ENCODE results near the gene RPL3.

The RPL3 gene

DNA sequence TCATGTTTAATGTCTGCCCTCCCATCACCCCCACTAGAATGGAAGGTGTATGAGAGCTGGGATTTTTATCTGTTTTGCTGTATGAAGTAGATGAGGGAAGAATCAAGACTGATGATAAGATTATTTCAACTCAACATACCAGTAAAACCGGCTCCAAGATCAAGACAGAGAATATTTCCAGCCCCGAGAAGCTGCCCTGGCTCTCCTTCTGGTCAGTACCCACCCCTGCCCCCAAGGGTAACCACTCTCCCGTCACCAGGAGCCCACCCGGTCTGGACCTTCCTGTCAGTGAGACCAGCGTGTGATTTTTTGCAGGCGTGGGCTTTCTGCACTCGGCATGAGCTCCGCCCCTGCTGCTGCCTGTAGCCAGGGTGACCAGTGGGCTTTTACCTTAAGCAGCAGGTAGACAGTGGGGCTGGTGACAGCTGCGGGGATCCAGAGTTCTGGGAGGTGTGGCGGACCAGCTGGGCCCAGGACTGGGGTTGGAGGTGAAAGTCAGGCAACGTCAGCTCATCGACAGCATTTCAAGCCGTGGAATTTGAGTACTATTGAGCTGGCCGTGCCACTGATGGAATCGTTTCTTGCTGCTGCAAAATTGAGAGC, 25.6 kb downstream of the RPL3 start:
- FAIRE-seq (no peak), DNase-seq (ENCODE audit: insufficient read length, low spot score) (no peak)
- TF ChIP-seq TAF1 (IDR thresholded peaks at IDR 0.05; ENCODE audit: low read depth, low read length) (no peak), POLR2A (IDR thresholded peaks at IDR 0.05; ENCODE audit: low read depth, low read length) (no peak), POU2F2 (IDR thresholded peaks at IDR 0.05; ENCODE audit: low read depth, low read length) (no peak), POLR2AphosphoS5 (IDR thresholded peaks at IDR 0.05; ENCODE audit: low read depth, low read length) (no peak), PAX5 (IDR thresholded peaks at IDR 0.05; ENCODE audit: insufficient read depth, low read length, severe bottlenecking) (no peak), SPI1 (IDR thresholded peaks at IDR 0.05; ENCODE audit: low read depth, low read length) (no peak)

GRCh38 chr22:39292561-39293074, 26.8 kb downstream of the RPL3 start:
- DNase-seq (ENCODE audit: insufficient read length, low spot score) (no peak), FAIRE-seq (no peak)
- TF ChIP-seq TAF1 (IDR thresholded peaks at IDR 0.05; ENCODE audit: low read depth, low read length), result no peak
- TF ChIP-seq POLR2A (IDR thresholded peaks at IDR 0.05; ENCODE audit: low read depth, low read length), result no peak
- TF ChIP-seq PAX5 (IDR thresholded peaks at IDR 0.05; ENCODE audit: insufficient read depth, low read length, severe bottlenecking), result no peak
- no peak for TF ChIP-seq SPI1 (IDR thresholded peaks at IDR 0.05; ENCODE audit: low read depth, low read length)
- no peak for TF ChIP-seq POU2F2 (IDR thresholded peaks at IDR 0.05; ENCODE audit: low read depth, low read length)
- TF ChIP-seq POLR2AphosphoS5 (IDR thresholded peaks at IDR 0.05; ENCODE audit: low read depth, low read length), result no peak

- no peak for FAIRE-seq
- no peak for TF ChIP-seq POU2F2 (IDR thresholded peaks at IDR 0.05; ENCODE audit: low read depth, low read length)
- no peak for TF ChIP-seq SPI1 (IDR thresholded peaks at IDR 0.05; ENCODE audit: low read depth, low read length)
- TF ChIP-seq POLR2A (IDR thresholded peaks at IDR 0.05; ENCODE audit: low read depth, low read length), result no peak
- no peak for TF ChIP-seq PAX5 (IDR thresholded peaks at IDR 0.05; ENCODE audit: insufficient read depth, low read length, severe bottlenecking)
- TF ChIP-seq POLR2AphosphoS5 (IDR thresholded peaks at IDR 0.05; ENCODE audit: low read depth, low read length), result no peak
- TF ChIP-seq TAF1 (IDR thresholded peaks at IDR 0.05; ENCODE audit: low read depth, low read length), result no peak
- no peak for DNase-seq (ENCODE audit: insufficient read length, low spot score)
Measured at GRCh38 chr22:39292031-39292462, 27.4 kb downstream of the RPL3 start.

DNA sequence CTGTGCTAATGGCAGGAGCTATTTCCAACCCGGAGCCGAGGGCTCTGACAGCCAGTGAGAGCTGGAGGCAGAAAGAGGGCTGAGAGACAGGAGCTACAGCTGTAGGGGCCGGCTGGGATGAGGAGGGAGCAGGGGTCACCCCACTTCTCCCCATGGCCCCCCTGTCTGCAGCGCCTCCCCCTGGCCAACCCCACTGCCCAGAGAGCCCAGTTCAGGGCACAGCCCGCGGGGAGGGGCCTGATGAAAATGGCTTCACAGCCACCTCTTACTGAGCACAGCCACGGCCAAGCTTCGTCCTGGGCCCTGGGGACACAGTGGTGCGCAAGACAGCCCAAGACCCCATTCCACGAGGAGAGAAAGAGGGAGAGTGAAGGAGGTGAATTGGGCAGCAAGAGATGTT, 27.9 kb downstream of the RPL3 start:
- no peak for DNase-seq (ENCODE audit: insufficient read length, low spot score)

GRCh38 chr22:39290724-39291161, 28.7 kb downstream of the RPL3 start:
- FAIRE-seq (no peak), DNase-seq (ENCODE audit: insufficient read length, low spot score) (no peak)
- TF ChIP-seq POLR2AphosphoS5 (IDR thresholded peaks at IDR 0.05; ENCODE audit: low read depth, low read length) (no peak), PAX5 (IDR thresholded peaks at IDR 0.05; ENCODE audit: insufficient read depth, low read length, severe bottlenecking) (no peak), POU2F2 (IDR thresholded peaks at IDR 0.05; ENCODE audit: low read depth, low read length) (no peak), POLR2A (IDR thresholded peaks at IDR 0.05; ENCODE audit: low read depth, low read length) (no peak), SPI1 (IDR thresholded peaks at IDR 0.05; ENCODE audit: low read depth, low read length) (no peak), TAF1 (IDR thresholded peaks at IDR 0.05; ENCODE audit: low read depth, low read length) (no peak)

More for the DNA sequence above, 27.9 kb downstream of the RPL3 start:
- TF ChIP-seq POU2F2 (IDR thresholded peaks at IDR 0.05; ENCODE audit: low read depth, low read length), result no peak
- no peak for TF ChIP-seq TAF1 (IDR thresholded peaks at IDR 0.05; ENCODE audit: low read depth, low read length)
- TF ChIP-seq POLR2AphosphoS5 (IDR thresholded peaks at IDR 0.05; ENCODE audit: low read depth, low read length), result no peak
- TF ChIP-seq SPI1 (IDR thresholded peaks at IDR 0.05; ENCODE audit: low read depth, low read length), result no peak
- no peak for TF ChIP-seq PAX5 (IDR thresholded peaks at IDR 0.05; ENCODE audit: insufficient read depth, low read length, severe bottlenecking)
- TF ChIP-seq POLR2A (IDR thresholded peaks at IDR 0.05; ENCODE audit: low read depth, low read length), result no peak
- no peak for FAIRE-seq

GRCh38 chr22:39289975-39290720, 29.3 kb downstream of the RPL3 start:
- FAIRE-seq (no peak), DNase-seq (ENCODE audit: insufficient read length, low spot score) (no peak)
- TF ChIP-seq PAX5 (IDR thresholded peaks at IDR 0.05; ENCODE audit: insufficient read depth, low read length, severe bottlenecking), result no peak
- no peak for TF ChIP-seq POU2F2 (IDR thresholded peaks at IDR 0.05; ENCODE audit: low read depth, low read length)
- TF ChIP-seq POLR2AphosphoS5 (IDR thresholded peaks at IDR 0.05; ENCODE audit: low read depth, low read length), result no peak
- no peak for TF ChIP-seq SPI1 (IDR thresholded peaks at IDR 0.05; ENCODE audit: low read depth, low read length)
- TF ChIP-seq TAF1 (IDR thresholded peaks at IDR 0.05; ENCODE audit: low read depth, low read length), result no peak
- TF ChIP-seq POLR2A (IDR thresholded peaks at IDR 0.05; ENCODE audit: low read depth, low read length), result no peak

GRCh38 chr22:39289533-39289932, 29.9 kb downstream of the RPL3 start:
- no peak for FAIRE-seq
- DNase-seq (ENCODE audit: insufficient read length, low spot score), result no peak
- TF ChIP-seq TAF1 (IDR thresholded peaks at IDR 0.05; ENCODE audit: low read depth, low read length), result no peak
- no peak for TF ChIP-seq POLR2A (IDR thresholded peaks at IDR 0.05; ENCODE audit: low read depth, low read length)
- TF ChIP-seq SPI1 (IDR thresholded peaks at IDR 0.05; ENCODE audit: low read depth, low read length), result no peak
- TF ChIP-seq POLR2AphosphoS5 (IDR thresholded peaks at IDR 0.05; ENCODE audit: low read depth, low read length), result no peak
- TF ChIP-seq POU2F2 (IDR thresholded peaks at IDR 0.05; ENCODE audit: low read depth, low read length), result no peak
- TF ChIP-seq PAX5 (IDR thresholded peaks at IDR 0.05; ENCODE audit: insufficient read depth, low read length, severe bottlenecking), result no peak

GRCh38 chr22:39288135-39288898, 31.1 kb downstream of the RPL3 start:
- no peak for FAIRE-seq
- DNase-seq (ENCODE audit: insufficient read length, low spot score), result no peak
- no peak for TF ChIP-seq POU2F2 (IDR thresholded peaks at IDR 0.05; ENCODE audit: low read depth, low read length)
- no peak for TF ChIP-seq TAF1 (IDR thresholded peaks at IDR 0.05; ENCODE audit: low read depth, low read length)
- no peak for TF ChIP-seq PAX5 (IDR thresholded peaks at IDR 0.05; ENCODE audit: insufficient read depth, low read length, severe bottlenecking)
- TF ChIP-seq POLR2AphosphoS5 (IDR thresholded peaks at IDR 0.05; ENCODE audit: low read depth, low read length), result no peak

Measured in GM12891 (cell line).